ENCODE measurements around the gene UGT1A9.

Gene UGT1A9

GRCh38 chr2:233754872-233755611, 83.3 kb downstream of the UGT1A9 start:
- H3K4me1 ChIP-seq (ENCODE audit: control insufficient read depth in 1 of 2, insufficient read depth in 1 of 2, low read depth in 1 of 2, low read length in 1 of 2): no peaks in the 10 kb centered on the region
- H3K27ac ChIP-seq: no peak overlapping the region
- no peaks in the 10 kb centered on the region for H3K36me3 ChIP-seq
- H3K4me3 ChIP-seq (ENCODE audit: low read depth in 1 of 2, low read length in 1 of 2): no peak overlapping the region
- no peak for TF ChIP-seq CTCF (IDR thresholded peaks at IDR 0.05)
- no peaks in the 10 kb centered on the region for H3K9me3 ChIP-seq
- H3K27me3 ChIP-seq: no peaks in the 10 kb centered on the region

GRCh38 chr2:233756429-233757081, 84.9 kb downstream of the UGT1A9 start:
- Histone ChIP-seq H3K36me3 (no peaks in the 10 kb centered on the region), H3K4me1 (ENCODE audit: control insufficient read depth in 1 of 2, insufficient read depth in 1 of 2, low read depth in 1 of 2, low read length in 1 of 2) (no peaks in the 10 kb centered on the region), H3K27ac (no peak overlapping the region), H3K9me3 (no peaks in the 10 kb centered on the region), H3K4me3 (ENCODE audit: low read depth in 1 of 2, low read length in 1 of 2) (no peak overlapping the region), H3K27me3 (no peaks in the 10 kb centered on the region)
- no peak for TF ChIP-seq CTCF (IDR thresholded peaks at IDR 0.05)

- no peak overlapping the region for H3K4me3 ChIP-seq (ENCODE audit: low read depth in 1 of 2, low read length in 1 of 2)
- no peak overlapping the region for H3K27ac ChIP-seq
- no peaks in the 10 kb centered on the region for H3K4me1 ChIP-seq (ENCODE audit: control insufficient read depth in 1 of 2, insufficient read depth in 1 of 2, low read depth in 1 of 2, low read length in 1 of 2)
- no peaks in the 10 kb centered on the region for H3K9me3 ChIP-seq
- H3K27me3 ChIP-seq: no peaks in the 10 kb centered on the region
- no peaks in the 10 kb centered on the region for H3K36me3 ChIP-seq
- TF ChIP-seq CTCF (IDR thresholded peaks at IDR 0.05): no peak
These were observed 86.4 kb downstream of the UGT1A9 start for GRCh38 chr2:233758141-233758540.

GRCh38 chr2:233758849-233759248, 87.2 kb downstream of the UGT1A9 start:
- Histone ChIP-seq H3K4me1 (ENCODE audit: control insufficient read depth in 1 of 2, insufficient read depth in 1 of 2, low read depth in 1 of 2, low read length in 1 of 2) (no peaks in the 10 kb centered on the region), H3K36me3 (no peaks in the 10 kb centered on the region), H3K9me3 (no peaks in the 10 kb centered on the region), H3K27me3 (peaks cover 7% of the 10 kb centered on the region), H3K4me3 (ENCODE audit: low read depth in 1 of 2, low read length in 1 of 2) (no peak overlapping the region), H3K27ac (no peak overlapping the region)
- TF ChIP-seq CTCF (IDR thresholded peaks at IDR 0.05): no peak

GRCh38 chr2:233760043-233760442, 88.3 kb downstream of the UGT1A9 start, which contains the start of gene UGT1A1:
TSS of gene UGT1A1 (plus strand) at chr2:233760270. CDS start at chr2:233760288, 18 bp downstream.
- H3K27me3 ChIP-seq: peaks cover 13% of the 10 kb centered on the region
- no peaks in the 10 kb centered on the region for H3K4me1 ChIP-seq (ENCODE audit: control insufficient read depth in 1 of 2, insufficient read depth in 1 of 2, low read depth in 1 of 2, low read length in 1 of 2)
- H3K27ac ChIP-seq: no peak within 1 kb of the TSS
- H3K36me3 ChIP-seq: no peaks in the 10 kb centered on the region
- TF ChIP-seq CTCF (IDR thresholded peaks at IDR 0.05): no peak
- H3K9me3 ChIP-seq: no peaks in the 10 kb centered on the region
- no peak within 1 kb of the TSS for H3K4me3 ChIP-seq (ENCODE audit: low read depth in 1 of 2, low read length in 1 of 2)
